NCI-H2081 treated with DMSO at 0.1 percent for 48 hours (cell line): ENCODE results near the gene POFUT2.

Experiments
- DNase-seq: peaks from one replicate; lab custom pipeline; 2025; lab: John Stamatoyannopoulos, UW

POFUT2 gene

GRCh38 chr21:45262616-45263015 is 25.1 kb downstream of the POFUT2 start:
- DNase-seq = no peak

- no peak for DNase-seq
Observed at GRCh38 chr21:45262041-45262581, 25.6 kb downstream of the POFUT2 start.

GRCh38 chr21:45261093-45261492 is 26.6 kb downstream of the POFUT2 start:
- DNase-seq = no peak

- no peak for DNase-seq
Observed at GRCh38 chr21:45260191-45260825, 27.4 kb downstream of the POFUT2 start.

- no peak for DNase-seq
Observed at GRCh38 chr21:45259206-45259840, 28.4 kb downstream of the POFUT2 start.

- DNase-seq = no peak
Observed at GRCh38 chr21:45258466-45258865, 29.2 kb downstream of the POFUT2 start.

GRCh38 chr21:45257673-45258341 is 29.9 kb downstream of the POFUT2 start:
- no peak for DNase-seq

- no peak for DNase-seq
Observed at GRCh38 chr21:45256912-45257672, 30.6 kb downstream of the POFUT2 start.

GRCh38 chr21:45256021-45256911 is 31.4 kb downstream of the POFUT2 start:
- DNase-seq = no peak

GRCh38 chr21:45255381-45256020 is 32.2 kb downstream of the POFUT2 start:
- no peak for DNase-seq

GRCh38 chr21:45254460-45254930 is 33.2 kb downstream of the POFUT2 start:
- no peak for DNase-seq

- no peak for DNase-seq
Observed at GRCh38 chr21:45253633-45254459, 33.8 kb downstream of the POFUT2 start.

- DNase-seq = no peak
Observed at GRCh38 chr21:45253180-45253579, 34.5 kb downstream of the POFUT2 start.

GRCh38 chr21:45252448-45252925 is 35.2 kb downstream of the POFUT2 start:
- no peak for DNase-seq

GRCh38 chr21:45251635-45252447 is 35.9 kb downstream of the POFUT2 start:
- DNase-seq = no peak

- no peak for DNase-seq
Observed at GRCh38 chr21:45250914-45251634, 36.6 kb downstream of the POFUT2 start.

- no peak for DNase-seq
Observed at GRCh38 chr21:45250272-45250671, 37.4 kb downstream of the POFUT2 start.

GRCh38 chr21:45249626-45250025 is 38.1 kb downstream of the POFUT2 start:
- no peak for DNase-seq
